GM12878 (cell line): ENCODE results near the gene MROH2A. TPM values are rescaled to one million over a fixed set of nuclear protein-coding genes. Genes with fewer than 3 reads are reported as not detected.

Experiments
- ASH2L ChIP-seq: fragments of 300-600, 200-600 bp; sonication (generic); IDR thresholded peaks from 2 replicates; pipeline ENCODE4 v1.6.1; 2017; ENCODE audit warnings: low read depth, mild to moderate bottlenecking, borderline replicate concordance
- ATF2 ChIP-seq: IDR thresholded peaks from 2 replicates; pipeline ENCODE4 v1.6.1; 2012; ENCODE audit warnings: low read length, inconsistent platforms
- HDAC2 ChIP-seq: fragments of 200-600 bp; sonication (generic); IDR thresholded peaks from 2 replicates; pipeline ENCODE4 v1.6.1; 2017
- IKZF2 ChIP-seq, 2 experiments: fragments of 450-650 bp; IDR thresholded peaks; 2 replicates each; pipeline ENCODE4 v1.6.1; 2017; ENCODE audit warnings: mild to moderate bottlenecking in 2 of 2, moderate library complexity in 2 of 2
- MTA3 ChIP-seq: IDR thresholded peaks from 2 replicates; pipeline ENCODE4 v1.6.1; 2012; ENCODE audit warnings: low read length, inconsistent platforms, borderline replicate concordance
- SMAD1 ChIP-seq: fragments of 450-650 bp; IDR thresholded peaks from 2 replicates; pipeline ENCODE4 v1.6.1; 2018; ENCODE audit warnings: mild to moderate bottlenecking, low read depth; ENCODE audit not compliant: partially characterized antibody
- polyA plus RNA-seq, 11 experiments: library from polyadenylated mRNA; depleted of rRNA in 4 of 11; unstranded in 6 of 11; stranded (reverse) in 5 of 11; fragments of >200 nt; fragmentation: Nextera tagmentation in 4 of 11; fragmentation: Illumina TruSeq in 1 of 11; extraction: Ambion mirVana in 4 of 11; extraction: Trizol in 1 of 11; gene quantifications; 1 replicate in 1 of 11; 2 replicates in 10 of 11; pipeline versions ENCODE4 v1.2.1 to v1.2.3, GENCODE V29; 2011 to 2016; ENCODE audit warnings: inconsistent platforms in 2 of 11, missing spikeins in 2 of 11, low read depth in 1 of 11
- total RNA-seq, 4 experiments: library from RNA; depleted of rRNA in 3 of 4; stranded (reverse); fragments of >200 nt in 3 of 4; fragmentation: Illumina TruSeq in 1 of 4; extraction: Trizol in 1 of 4; gene quantifications; 2 replicates each; pipeline versions ENCODE4 v1.2.1 to v1.2.3, GENCODE V29; 2013 to 2021
- TF ChIP-seq, protein P1 (sequence below): fragments of 450-650 bp; IDR thresholded peaks from 2 replicates; pipeline ENCODE4 v1.6.1; 2017; ENCODE audit warnings: mild to moderate bottlenecking, moderate library complexity
- TF ChIP-seq, protein P2 (sequence below): IDR thresholded peaks from 2 replicates; pipeline ENCODE4 v1.6.1; 2012; ENCODE audit warnings: improper control_type of control experiment, low read depth, low read length; ENCODE audit not compliant: insufficient replicate concordance

Gene MROH2A
- total and polyA plus RNA-seq, 10 of the 15 experiments (the other 5 are each of a cell fraction or from before 2014, with no cell fraction given) = not detected

DNA sequence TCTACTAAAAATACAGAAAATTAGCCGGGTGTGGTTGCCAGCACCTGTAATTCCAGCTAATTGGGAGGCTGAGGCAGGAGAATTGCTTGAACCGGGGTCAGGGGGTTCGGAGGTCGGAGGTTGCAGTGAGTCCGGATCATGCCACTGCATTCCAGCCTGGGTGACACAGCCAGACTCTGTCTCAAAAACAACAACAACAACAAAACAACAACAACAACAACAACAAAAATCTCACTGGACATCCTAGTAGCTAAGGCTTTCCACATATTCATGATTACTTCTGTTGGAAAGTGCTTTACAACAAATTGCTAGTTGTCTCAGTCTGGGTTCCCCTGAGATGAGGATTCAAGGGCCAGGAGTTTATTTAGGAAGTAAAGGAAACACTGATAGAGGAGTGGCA is 4.3 kb upstream of the MROH2A start (continued):
- TF ChIP-seq, protein P1, sequence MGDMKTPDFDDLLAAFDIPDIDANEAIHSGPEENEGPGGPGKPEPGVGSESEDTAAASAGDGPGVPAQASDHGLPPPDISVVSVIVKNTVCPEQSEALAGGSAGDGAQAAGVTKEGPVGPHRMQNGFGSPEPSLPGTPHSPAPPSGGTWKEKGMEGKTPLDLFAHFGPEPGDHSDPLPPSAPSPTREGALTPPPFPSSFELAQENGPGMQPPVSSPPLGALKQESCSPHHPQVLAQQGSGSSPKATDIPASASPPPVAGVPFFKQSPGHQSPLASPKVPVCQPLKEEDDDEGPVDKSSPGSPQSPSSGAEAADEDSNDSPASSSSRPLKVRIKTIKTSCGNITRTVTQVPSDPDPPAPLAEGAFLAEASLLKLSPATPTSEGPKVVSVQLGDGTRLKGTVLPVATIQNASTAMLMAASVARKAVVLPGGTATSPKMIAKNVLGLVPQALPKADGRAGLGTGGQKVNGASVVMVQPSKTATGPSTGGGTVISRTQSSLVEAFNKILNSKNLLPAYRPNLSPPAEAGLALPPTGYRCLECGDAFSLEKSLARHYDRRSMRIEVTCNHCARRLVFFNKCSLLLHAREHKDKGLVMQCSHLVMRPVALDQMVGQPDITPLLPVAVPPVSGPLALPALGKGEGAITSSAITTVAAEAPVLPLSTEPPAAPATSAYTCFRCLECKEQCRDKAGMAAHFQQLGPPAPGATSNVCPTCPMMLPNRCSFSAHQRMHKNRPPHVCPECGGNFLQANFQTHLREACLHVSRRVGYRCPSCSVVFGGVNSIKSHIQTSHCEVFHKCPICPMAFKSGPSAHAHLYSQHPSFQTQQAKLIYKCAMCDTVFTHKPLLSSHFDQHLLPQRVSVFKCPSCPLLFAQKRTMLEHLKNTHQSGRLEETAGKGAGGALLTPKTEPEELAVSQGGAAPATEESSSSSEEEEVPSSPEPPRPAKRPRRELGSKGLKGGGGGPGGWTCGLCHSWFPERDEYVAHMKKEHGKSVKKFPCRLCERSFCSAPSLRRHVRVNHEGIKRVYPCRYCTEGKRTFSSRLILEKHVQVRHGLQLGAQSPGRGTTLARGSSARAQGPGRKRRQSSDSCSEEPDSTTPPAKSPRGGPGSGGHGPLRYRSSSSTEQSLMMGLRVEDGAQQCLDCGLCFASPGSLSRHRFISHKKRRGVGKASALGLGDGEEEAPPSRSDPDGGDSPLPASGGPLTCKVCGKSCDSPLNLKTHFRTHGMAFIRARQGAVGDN = no peak
- TF ChIP-seq IKZF2 (IDR thresholded peaks at IDR 0.05) (no peak), MTA3 (no peak), ATF2 (no peak), SMAD1 (no peak), HDAC2 (no peak), ASH2L (no peak)
- TF ChIP-seq, protein P2, sequence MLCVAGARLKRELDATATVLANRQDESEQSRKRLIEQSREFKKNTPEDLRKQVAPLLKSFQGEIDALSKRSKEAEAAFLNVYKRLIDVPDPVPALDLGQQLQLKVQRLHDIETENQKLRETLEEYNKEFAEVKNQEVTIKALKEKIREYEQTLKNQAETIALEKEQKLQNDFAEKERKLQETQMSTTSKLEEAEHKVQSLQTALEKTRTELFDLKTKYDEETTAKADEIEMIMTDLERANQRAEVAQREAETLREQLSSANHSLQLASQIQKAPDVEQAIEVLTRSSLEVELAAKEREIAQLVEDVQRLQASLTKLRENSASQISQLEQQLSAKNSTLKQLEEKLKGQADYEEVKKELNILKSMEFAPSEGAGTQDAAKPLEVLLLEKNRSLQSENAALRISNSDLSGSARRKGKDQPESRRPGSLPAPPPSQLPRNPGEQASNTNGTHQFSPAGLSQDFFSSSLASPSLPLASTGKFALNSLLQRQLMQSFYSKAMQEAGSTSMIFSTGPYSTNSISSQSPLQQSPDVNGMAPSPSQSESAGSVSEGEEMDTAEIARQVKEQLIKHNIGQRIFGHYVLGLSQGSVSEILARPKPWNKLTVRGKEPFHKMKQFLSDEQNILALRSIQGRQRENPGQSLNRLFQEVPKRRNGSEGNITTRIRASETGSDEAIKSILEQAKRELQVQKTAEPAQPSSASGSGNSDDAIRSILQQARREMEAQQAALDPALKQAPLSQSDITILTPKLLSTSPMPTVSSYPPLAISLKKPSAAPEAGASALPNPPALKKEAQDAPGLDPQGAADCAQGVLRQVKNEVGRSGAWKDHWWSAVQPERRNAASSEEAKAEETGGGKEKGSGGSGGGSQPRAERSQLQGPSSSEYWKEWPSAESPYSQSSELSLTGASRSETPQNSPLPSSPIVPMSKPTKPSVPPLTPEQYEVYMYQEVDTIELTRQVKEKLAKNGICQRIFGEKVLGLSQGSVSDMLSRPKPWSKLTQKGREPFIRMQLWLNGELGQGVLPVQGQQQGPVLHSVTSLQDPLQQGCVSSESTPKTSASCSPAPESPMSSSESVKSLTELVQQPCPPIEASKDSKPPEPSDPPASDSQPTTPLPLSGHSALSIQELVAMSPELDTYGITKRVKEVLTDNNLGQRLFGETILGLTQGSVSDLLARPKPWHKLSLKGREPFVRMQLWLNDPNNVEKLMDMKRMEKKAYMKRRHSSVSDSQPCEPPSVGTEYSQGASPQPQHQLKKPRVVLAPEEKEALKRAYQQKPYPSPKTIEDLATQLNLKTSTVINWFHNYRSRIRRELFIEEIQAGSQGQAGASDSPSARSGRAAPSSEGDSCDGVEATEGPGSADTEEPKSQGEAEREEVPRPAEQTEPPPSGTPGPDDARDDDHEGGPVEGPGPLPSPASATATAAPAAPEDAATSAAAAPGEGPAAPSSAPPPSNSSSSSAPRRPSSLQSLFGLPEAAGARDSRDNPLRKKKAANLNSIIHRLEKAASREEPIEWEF = no peak
